GM12878 (cell line): ENCODE data around the gene PRM1. TPM values are rescaled to one million over a fixed set of nuclear protein-coding genes. Genes with fewer than 3 reads are reported as not detected.

Experiments
- ATF3 ChIP-seq: IDR thresholded peaks from 2 replicates; pipeline ENCODE4 v1.6.1; 2011; ENCODE audit warnings: low read depth, mild to moderate bottlenecking, low read length, moderate library complexity, borderline replicate concordance; ENCODE audit errors: extremely low read depth
- BACH1 ChIP-seq: fragments of 450-650 bp; IDR thresholded peaks from 2 replicates; pipeline ENCODE4 v1.6.1; 2017; ENCODE audit warnings: mild to moderate bottlenecking, borderline replicate concordance
- CBX5 ChIP-seq: sonication (generic); IDR thresholded peaks from 2 replicates; pipeline ENCODE4 v1.6.1; 2016; ENCODE audit warnings: low read depth, moderate library complexity, mild to moderate bottlenecking, inconsistent platforms
- E2F8 ChIP-seq: fragments of 450-650 bp; IDR thresholded peaks from 2 replicates; pipeline ENCODE4 v1.6.1; 2018; ENCODE audit warnings: mild to moderate bottlenecking, low read depth, moderate library complexity; ENCODE audit not compliant: partially characterized antibody
- ESRRA ChIP-seq: IDR thresholded peaks from 2 replicates; pipeline ENCODE4 v1.6.1; 2012; ENCODE audit warnings: mild to moderate bottlenecking, low read length, improper control_type of control experiment
- HDGF ChIP-seq: fragments of 450-650 bp; IDR thresholded peaks from 2 replicates; pipeline ENCODE4 v1.6.1; 2016; ENCODE audit warnings: antibody characterized with exemption
- HSF1 ChIP-seq: fragments of 150-350 bp; IDR thresholded peaks from 2 replicates; pipeline ENCODE4 v1.6.1; 2014; ENCODE audit warnings: mild to moderate bottlenecking, low read depth, low read length
- KLF5 ChIP-seq: fragments of 450-650 bp; IDR thresholded peaks from 2 replicates; pipeline ENCODE4 v1.6.1; 2014; ENCODE audit warnings: mild to moderate bottlenecking; ENCODE audit not compliant: partially characterized antibody
- NR2F1 ChIP-seq: fragments of 450-650 bp; conservative IDR thresholded peaks from 2 replicates; pipeline ENCODE4 v1.6.1; 2017; ENCODE audit warnings: mild to moderate bottlenecking
- POU2F2 ChIP-seq: IDR thresholded peaks from 3 replicates; pipeline ENCODE4 v1.6.1; 2011; ENCODE audit warnings: low read depth, mild to moderate bottlenecking, low read length, borderline replicate concordance
- PRDM15 ChIP-seq: fragments of 450-650 bp; formaldehyde crosslinking; IDR thresholded peaks from 2 replicates; pipeline ENCODE4 v1.4.0; 2020; ENCODE audit warnings: mild to moderate bottlenecking, moderate library complexity
- RAD51 ChIP-seq: fragments of 450-650 bp; IDR thresholded peaks from 2 replicates; pipeline ENCODE4 v1.6.1; 2016; ENCODE audit warnings: moderate library complexity, mild to moderate bottlenecking, inconsistent platforms
- RUNX3 ChIP-seq: IDR thresholded peaks from 2 replicates; pipeline ENCODE4 v1.6.1; 2012; ENCODE audit warnings: low read length, inconsistent platforms
- SREBF1 ChIP-seq: IDR thresholded peaks from 2 replicates; pipeline ENCODE4 v1.6.1; 2012; ENCODE audit warnings: mild to moderate bottlenecking, low read length
- SUZ12 ChIP-seq: fragments of 200-600 bp; sonication (generic); IDR thresholded peaks from one replicate; pipeline ENCODE4 v1.6.1; 2018; ENCODE audit warnings: antibody characterized with exemption, mild to moderate bottlenecking; ENCODE audit not compliant: unreplicated experiment
- TAF1 ChIP-seq: IDR thresholded peaks from 2 replicates; pipeline ENCODE4 v1.6.1; 2011; ENCODE audit warnings: mild to moderate bottlenecking, low read depth, low read length, borderline replicate concordance
- YBX1 ChIP-seq: fragments of 450-650 bp; IDR thresholded peaks from 2 replicates; pipeline ENCODE4 v1.6.1; 2016; ENCODE audit warnings: antibody characterized with exemption
- ZNF217 ChIP-seq: fragments of 450-650 bp; IDR thresholded peaks from 2 replicates; pipeline ENCODE4 v1.6.1; 2017; ENCODE audit warnings: antibody characterized with exemption, mild to moderate bottlenecking
- ZSCAN29 ChIP-seq: fragments of 450-650 bp; IDR thresholded peaks from 2 replicates; pipeline ENCODE4 v1.6.1; 2017; ENCODE audit warnings: mild to moderate bottlenecking, moderate library complexity
- polyA plus RNA-seq, 11 experiments: library from polyadenylated mRNA; depleted of rRNA in 4 of 11; unstranded in 6 of 11; stranded (reverse) in 5 of 11; fragments of >200 nt; fragmentation: Nextera tagmentation in 4 of 11; fragmentation: Illumina TruSeq in 1 of 11; extraction: Ambion mirVana in 4 of 11; extraction: Trizol in 1 of 11; gene quantifications; 1 replicate in 1 of 11; 2 replicates in 10 of 11; pipeline versions ENCODE4 v1.2.1 to v1.2.3, GENCODE V29; 2011 to 2016; ENCODE audit warnings: inconsistent platforms in 2 of 11, missing spikeins in 2 of 11, low read depth in 1 of 11
- total RNA-seq, 4 experiments: library from RNA; depleted of rRNA in 3 of 4; stranded (reverse); fragments of >200 nt in 3 of 4; fragmentation: Illumina TruSeq in 1 of 4; extraction: Trizol in 1 of 4; gene quantifications; 2 replicates each; pipeline versions ENCODE4 v1.2.1 to v1.2.3, GENCODE V29; 2013 to 2021
- TF ChIP-seq, protein P1 (sequence below): fragments of 450-650 bp; IDR thresholded peaks from 2 replicates; pipeline ENCODE4 v1.6.1; 2017; ENCODE audit warnings: mild to moderate bottlenecking

The PRM1 gene
- total and polyA plus RNA-seq, 10 of the 15 experiments (the other 5 are each of a cell fraction or from before 2014, with no cell fraction given), result 0.20 TPM; not detected in 9

DNA sequence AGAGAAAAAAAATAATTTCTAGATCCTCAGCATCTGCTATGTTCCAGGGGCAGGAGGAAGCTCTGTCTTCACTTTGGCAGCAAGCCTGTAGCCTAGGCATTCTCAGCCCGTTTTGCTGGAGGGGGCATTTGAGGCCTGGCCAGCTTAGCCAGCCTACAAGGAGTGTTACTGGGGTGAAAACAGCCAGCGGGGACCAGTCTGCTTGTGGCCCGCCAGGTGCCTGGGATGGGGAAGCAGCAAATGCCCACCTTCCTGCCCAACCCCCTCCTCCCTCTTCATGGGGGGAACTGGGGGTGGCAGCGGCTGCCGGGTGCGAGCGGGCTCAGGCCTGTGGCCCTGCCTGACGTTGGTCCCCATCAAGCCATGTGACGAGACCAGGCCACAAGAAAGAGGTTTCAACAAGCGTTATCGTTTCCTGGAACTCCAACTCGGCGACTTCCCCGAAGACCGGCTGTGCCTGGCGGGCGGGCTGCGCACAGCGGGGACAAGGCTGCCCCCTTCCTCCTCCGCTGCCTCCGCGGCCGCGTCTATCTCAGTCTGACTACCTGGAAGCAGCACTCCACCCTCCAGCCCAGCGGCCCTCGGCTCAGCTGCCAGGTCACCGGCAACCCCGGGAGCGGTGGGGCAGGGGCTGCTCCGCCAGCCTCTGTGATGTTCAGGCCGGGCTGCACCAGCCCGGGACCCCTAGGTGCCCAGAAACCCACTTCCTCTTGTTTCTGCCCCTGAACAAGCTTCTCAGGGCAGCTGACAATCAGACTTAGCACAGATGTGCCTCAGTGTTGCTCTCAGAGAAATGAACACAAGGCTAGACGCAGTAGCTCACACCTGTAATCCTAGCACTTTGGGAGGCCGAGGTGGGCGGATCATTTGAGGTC is 48.0 kb downstream of the PRM1 start (continued):
- TF ChIP-seq KLF5 (peak; percentile 44), YBX1 (no peak), ESRRA (no peak), POU2F2 (peak; percentile 63; the same call in 1 of the 3 replicates), RUNX3 (peak; percentile 83), HSF1 (no peak), ZNF217 (no peak), RAD51 (0 out of 2 replicates have a peak, but pooled peaks have one; percentile 45), SREBF1 (no peak), TAF1 (no peak), BACH1 (peak; percentile 27), NR2F1 (peak; percentile 50; the same call in 1 of the 2 replicates), ZSCAN29 (no peak), HDGF (0 out of 2 replicates have a peak, but pooled peaks have one; percentile 52), SUZ12 (no peak), CBX5 (0 out of 2 replicates have a peak, but pooled peaks have one; percentile 57), E2F8 (no peak), PRDM15 (CRISPR knock-in tag) (0 out of 2 replicates have a peak, but pooled peaks have one; percentile 57), ATF3 (no peak)
- TF ChIP-seq, protein P1, sequence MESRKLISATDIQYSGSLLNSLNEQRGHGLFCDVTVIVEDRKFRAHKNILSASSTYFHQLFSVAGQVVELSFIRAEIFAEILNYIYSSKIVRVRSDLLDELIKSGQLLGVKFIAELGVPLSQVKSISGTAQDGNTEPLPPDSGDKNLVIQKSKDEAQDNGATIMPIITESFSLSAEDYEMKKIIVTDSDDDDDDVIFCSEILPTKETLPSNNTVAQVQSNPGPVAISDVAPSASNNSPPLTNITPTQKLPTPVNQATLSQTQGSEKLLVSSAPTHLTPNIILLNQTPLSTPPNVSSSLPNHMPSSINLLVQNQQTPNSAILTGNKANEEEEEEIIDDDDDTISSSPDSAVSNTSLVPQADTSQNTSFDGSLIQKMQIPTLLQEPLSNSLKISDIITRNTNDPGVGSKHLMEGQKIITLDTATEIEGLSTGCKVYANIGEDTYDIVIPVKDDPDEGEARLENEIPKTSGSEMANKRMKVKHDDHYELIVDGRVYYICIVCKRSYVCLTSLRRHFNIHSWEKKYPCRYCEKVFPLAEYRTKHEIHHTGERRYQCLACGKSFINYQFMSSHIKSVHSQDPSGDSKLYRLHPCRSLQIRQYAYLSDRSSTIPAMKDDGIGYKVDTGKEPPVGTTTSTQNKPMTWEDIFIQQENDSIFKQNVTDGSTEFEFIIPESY, result no peak
